ENCODE data around the gene CELSR1. TPM values are rescaled to one million over a fixed set of nuclear protein-coding genes. Genes with fewer than 3 reads are reported as not detected.

CELSR1 gene
- total RNA-seq, 1 donor from 2014 or later: 32.9 TPM

DNA sequence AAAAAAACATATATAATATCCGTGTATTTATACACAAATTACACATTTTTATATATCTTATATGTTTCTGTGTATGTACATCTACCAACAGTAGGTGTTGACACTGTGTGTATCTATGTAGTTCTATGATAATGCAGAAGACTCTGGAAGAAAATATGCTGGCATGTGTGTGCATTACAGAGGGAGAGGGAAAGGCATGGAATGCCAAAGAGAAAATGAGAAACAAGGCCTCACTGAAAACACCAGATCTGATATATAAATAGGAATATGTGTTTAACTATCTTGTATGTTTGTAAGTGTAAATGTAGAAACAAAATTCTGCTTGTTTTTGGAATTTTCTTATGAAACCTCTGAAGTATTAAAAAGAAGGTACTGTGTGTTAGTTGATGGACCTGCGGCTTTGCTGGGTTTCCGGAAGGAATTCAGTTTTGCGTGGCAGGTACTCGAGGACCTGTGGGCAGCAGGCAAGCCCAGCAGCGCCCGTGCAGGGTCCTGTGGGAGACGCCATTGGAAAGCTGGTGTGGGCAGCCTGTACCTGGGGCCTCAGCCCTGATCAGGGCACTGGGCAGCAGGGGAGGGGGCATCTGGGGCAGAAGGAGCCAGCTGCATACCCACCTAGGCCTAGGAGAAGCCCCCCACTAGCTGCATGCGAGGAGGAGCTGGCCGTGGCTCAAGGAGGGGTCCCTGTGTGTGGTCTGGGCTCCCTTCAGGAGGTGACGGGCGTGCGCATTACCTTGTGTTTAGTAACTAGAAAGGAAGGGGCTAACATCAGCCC is 209.5 kb downstream of the CELSR1 start:
- H3K27me3 ChIP-seq: no peaks in the 10 kb centered on the region
- no peak for DNase-seq (ENCODE audit: extremely low spot score in 2 of 2)
- no peak overlapping the region for H3K4me3 ChIP-seq
- H3K4me1 ChIP-seq: no peaks in the 10 kb centered on the region
- no peaks in the 10 kb centered on the region for H3K9me3 ChIP-seq
- intact Hi-C loops (cut with DNase I): no loop called here
- H3K36me3 ChIP-seq: no peaks in the 10 kb centered on the region
- H3K27ac ChIP-seq: no peak overlapping the region
- no peak for TF ChIP-seq POLR2A (IDR thresholded peaks at IDR 0.05)
- TF ChIP-seq, protein P1, sequence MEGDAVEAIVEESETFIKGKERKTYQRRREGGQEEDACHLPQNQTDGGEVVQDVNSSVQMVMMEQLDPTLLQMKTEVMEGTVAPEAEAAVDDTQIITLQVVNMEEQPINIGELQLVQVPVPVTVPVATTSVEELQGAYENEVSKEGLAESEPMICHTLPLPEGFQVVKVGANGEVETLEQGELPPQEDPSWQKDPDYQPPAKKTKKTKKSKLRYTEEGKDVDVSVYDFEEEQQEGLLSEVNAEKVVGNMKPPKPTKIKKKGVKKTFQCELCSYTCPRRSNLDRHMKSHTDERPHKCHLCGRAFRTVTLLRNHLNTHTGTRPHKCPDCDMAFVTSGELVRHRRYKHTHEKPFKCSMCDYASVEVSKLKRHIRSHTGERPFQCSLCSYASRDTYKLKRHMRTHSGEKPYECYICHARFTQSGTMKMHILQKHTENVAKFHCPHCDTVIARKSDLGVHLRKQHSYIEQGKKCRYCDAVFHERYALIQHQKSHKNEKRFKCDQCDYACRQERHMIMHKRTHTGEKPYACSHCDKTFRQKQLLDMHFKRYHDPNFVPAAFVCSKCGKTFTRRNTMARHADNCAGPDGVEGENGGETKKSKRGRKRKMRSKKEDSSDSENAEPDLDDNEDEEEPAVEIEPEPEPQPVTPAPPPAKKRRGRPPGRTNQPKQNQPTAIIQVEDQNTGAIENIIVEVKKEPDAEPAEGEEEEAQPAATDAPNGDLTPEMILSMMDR (IDR thresholded peaks at IDR 0.05): no peak
- no peak for TF ChIP-seq POLR2AphosphoS5 (IDR thresholded peaks at IDR 0.05; ENCODE audit: insufficient read depth in 1 of 2, low read depth in 1 of 2)

DNA sequence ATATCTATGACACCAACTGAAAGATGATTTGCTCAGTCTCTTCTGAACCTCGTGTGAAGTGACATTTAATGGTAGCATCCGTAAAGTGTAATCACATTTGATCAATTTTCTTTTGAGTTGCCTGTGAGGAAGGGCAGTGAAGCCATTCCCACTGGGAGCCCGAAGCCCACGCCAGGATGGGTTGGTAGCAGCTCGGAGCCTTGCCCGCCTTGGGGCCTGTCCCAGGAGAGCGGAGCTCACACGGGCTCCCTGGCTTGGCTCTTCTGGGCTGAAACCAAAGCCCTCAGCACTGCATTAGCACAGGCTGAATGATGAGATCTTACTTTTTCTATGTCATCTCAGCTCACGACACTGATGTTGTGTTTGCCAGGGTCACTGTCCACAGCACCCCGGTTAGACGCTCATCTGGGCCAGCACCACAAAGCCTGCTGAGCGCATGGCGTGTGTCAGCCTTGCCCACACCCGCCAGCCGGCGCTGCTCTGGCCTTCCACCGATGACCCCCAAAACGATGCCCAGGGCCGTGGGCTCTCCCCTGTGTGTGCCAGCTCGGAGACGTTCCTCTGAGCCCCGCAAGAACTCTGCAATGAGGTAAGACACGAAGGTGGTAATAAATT is 211.2 kb downstream of the CELSR1 start:
- intact Hi-C loops (cut with DNase I): no loop called here
- H3K27me3 ChIP-seq: no peaks in the 10 kb centered on the region
- TF ChIP-seq POLR2A (IDR thresholded peaks at IDR 0.05) (no peak), POLR2AphosphoS5 (IDR thresholded peaks at IDR 0.05; ENCODE audit: insufficient read depth in 1 of 2, low read depth in 1 of 2) (no peak)
- TF ChIP-seq, protein P1 (IDR thresholded peaks at IDR 0.05): no peak
- H3K36me3 ChIP-seq: no peaks in the 10 kb centered on the region
- H3K4me3 ChIP-seq: no peak overlapping the region
- H3K4me1 ChIP-seq: no peaks in the 10 kb centered on the region
- DNase-seq (ENCODE audit: extremely low spot score in 2 of 2): no peak
- no peaks in the 10 kb centered on the region for H3K9me3 ChIP-seq
- no peak overlapping the region for H3K27ac ChIP-seq

DNA sequence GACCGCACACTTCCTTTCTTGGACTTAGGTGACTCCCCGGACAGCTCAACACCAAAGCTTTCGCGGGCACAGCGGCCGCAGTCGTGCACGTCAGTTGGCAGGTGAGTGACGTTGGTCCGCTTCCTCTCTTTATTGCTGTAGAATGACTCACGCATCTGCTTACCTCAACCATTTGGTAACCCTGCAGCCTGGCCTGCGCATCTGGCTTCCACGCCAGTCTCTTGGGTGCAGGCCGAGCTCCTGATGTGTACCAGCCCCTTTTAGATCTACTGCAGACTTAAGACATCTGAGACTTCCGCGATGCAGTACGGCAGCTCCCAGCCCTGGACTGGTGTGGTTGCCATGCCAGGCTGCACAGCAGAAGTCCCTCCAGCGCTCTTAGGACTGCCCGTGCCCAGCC is 214.3 kb downstream of the CELSR1 start:
- Histone ChIP-seq H3K4me1 (no peaks in the 10 kb centered on the region), H3K36me3 (no peaks in the 10 kb centered on the region), H3K4me3 (no peak overlapping the region), H3K9me3 (no peaks in the 10 kb centered on the region), H3K27ac (no peak overlapping the region), H3K27me3 (no peaks in the 10 kb centered on the region)
- no peak for DNase-seq (ENCODE audit: extremely low spot score in 2 of 2)
- intact Hi-C loops (cut with DNase I): no loop called here
- no peak for TF ChIP-seq POLR2A (IDR thresholded peaks at IDR 0.05)

DNA sequence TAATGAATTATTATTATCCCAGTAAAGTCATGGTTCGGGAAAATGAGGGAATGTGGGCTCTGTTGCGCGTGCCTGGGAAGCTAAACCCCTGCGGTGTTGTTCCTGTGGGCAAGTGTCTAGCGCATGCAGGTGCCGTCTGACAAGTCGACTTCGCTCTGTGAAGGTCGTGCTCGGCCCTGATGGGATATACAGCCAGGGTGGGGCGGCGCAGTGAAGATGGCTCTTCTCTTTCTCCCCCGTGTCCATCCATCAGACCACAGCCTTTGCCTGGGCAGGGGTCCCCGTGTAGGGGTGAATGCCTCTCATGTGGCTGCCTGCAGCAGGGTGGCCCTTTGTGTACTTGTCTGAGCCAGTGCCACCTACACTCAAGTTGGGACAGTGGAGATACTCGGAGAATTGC is 214.7 kb downstream of the CELSR1 start:
- no peak overlapping the region for H3K4me3 ChIP-seq
- intact Hi-C loops (cut with DNase I): no loop called here
- H3K4me1 ChIP-seq: no peaks in the 10 kb centered on the region
- H3K9me3 ChIP-seq: no peaks in the 10 kb centered on the region
- H3K27ac ChIP-seq: no peak overlapping the region
- H3K36me3 ChIP-seq: no peaks in the 10 kb centered on the region
- no peak for DNase-seq (ENCODE audit: extremely low spot score in 2 of 2)
- H3K27me3 ChIP-seq: no peaks in the 10 kb centered on the region
- TF ChIP-seq POLR2A (IDR thresholded peaks at IDR 0.05) (no peak), POLR2AphosphoS5 (IDR thresholded peaks at IDR 0.05; ENCODE audit: insufficient read depth in 1 of 2, low read depth in 1 of 2) (no peak)
- TF ChIP-seq, protein P1 (IDR thresholded peaks at IDR 0.05): no peak

DNA sequence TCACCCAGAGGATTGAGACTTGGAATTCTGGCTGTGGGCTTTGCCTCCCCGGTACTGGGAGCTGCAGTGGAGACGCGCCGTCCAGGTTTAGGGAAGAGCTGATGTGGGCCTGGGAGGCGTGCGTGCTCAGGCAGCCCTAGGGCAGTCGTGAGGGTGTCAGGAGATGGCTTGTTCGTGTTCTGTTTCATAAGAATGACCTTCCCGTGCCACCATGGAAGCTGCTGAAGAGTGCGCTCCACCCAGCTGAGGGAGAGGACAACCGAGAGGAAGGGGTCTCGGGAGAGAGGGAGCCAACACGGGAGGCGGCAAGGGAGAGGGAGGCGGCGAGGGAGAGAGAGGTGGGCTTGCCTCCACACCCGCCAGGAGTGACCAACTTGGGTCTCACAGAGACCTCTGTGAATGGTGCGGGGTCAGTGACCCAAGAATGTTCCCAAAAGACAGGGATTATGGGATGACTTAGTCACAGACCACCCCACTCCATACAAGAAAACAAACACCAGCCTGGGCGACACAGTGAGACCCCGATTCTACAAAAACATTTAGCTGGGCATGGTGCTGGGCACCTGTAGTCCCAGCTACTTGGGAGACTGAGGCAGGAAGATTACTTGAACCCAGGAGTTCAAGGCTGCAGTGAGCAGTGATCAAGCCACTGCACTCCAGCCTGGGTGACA is 216.6 kb downstream of the CELSR1 start:
- Histone ChIP-seq H3K4me1 (no peaks in the 10 kb centered on the region), H3K36me3 (no peaks in the 10 kb centered on the region), H3K9me3 (no peaks in the 10 kb centered on the region), H3K4me3 (no peak overlapping the region), H3K27me3 (no peaks in the 10 kb centered on the region), H3K27ac (no peak overlapping the region)
- no peak for DNase-seq (ENCODE audit: extremely low spot score in 2 of 2)
- intact Hi-C loops (cut with DNase I): no loop called here
- TF ChIP-seq, protein P1 (IDR thresholded peaks at IDR 0.05): no peak
- TF ChIP-seq POLR2AphosphoS5 (IDR thresholded peaks at IDR 0.05; ENCODE audit: insufficient read depth in 1 of 2, low read depth in 1 of 2) (no peak), POLR2A (IDR thresholded peaks at IDR 0.05) (no peak)

Data from vagina (tissue), 2 donors.